DLD1 (cell line): Measurements from ENCODE around the gene WDR46.
"Not testable (repeated sequence)": the region's sequence is repeated elsewhere in the genome, so short reads cannot be mapped to it uniquely, and the experiment has no call there.

Experiments used
- in situ Hi-C: cut with HindIII; loops from 2 replicates; pipeline ENCODE4 v1.10.0; 2017; ENCODE audit warnings: low sequenced_read_pairs

WDR46 gene

GRCh38 chr6:33288141-33288920 is 708 bp downstream of the WDR46 start:
- in situ Hi-C loops: no loop called here

- in situ Hi-C loops: no loop called here
Measured at GRCh38 chr6:33286946-33287914, 1.8 kb downstream of the WDR46 start.

DNA sequence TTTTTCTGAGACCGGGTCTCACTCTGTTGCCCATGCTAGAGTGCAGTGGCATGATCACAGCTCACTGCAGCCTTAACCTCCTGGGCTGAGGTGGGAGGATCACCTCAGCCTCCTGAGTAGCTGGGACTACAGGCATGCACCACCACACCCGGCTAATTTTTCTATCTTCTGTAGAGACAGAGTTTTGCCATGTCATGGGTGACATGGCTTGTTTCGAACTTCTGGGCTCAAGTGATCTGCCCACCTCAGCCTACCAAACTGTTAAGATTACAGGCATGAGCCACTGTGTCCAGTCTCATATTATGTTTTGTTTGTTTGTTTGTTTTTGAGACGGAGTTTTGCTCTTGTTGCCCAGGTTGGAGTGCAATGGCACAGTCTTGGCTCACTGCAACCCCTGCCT is 3.8 kb downstream of the WDR46 start:
- in situ Hi-C loops: not testable (repeated sequence)

DNA sequence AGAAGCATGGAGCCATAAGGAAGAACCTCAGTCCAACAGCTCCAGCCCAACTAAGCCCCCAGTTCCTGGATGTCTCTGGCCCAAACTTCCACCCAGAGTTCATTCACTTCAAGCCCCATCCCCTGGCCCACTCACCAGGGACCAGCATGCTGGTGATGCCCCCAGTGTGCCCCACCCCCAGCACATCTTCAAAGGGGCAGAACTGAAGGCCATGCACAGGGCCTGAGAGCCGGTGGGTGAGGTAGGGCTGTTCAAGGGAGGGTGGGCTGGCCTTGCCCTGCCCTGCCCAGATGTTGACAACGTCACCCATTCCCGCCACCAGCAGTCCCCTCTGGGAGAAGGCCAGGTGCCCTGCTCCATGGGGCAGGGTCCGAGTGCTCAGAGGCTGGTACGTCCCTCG is 8.5 kb downstream of the WDR46 start:
- in situ Hi-C loops: no loop called here

GRCh38 chr6:33279971-33280511 is 9.0 kb downstream of the WDR46 start:
- in situ Hi-C loops: no loop called here

- in situ Hi-C loops: no loop called here
Measured at GRCh38 chr6:33279257-33279695, 9.8 kb downstream of the WDR46 start.

GRCh38 chr6:33278810-33279209 is 10.2 kb downstream of the WDR46 start:
- in situ Hi-C loops: no loop called here

GRCh38 chr6:33278392-33278741 is 10.7 kb downstream of the WDR46 start:
- in situ Hi-C loops: no loop called here

DNA sequence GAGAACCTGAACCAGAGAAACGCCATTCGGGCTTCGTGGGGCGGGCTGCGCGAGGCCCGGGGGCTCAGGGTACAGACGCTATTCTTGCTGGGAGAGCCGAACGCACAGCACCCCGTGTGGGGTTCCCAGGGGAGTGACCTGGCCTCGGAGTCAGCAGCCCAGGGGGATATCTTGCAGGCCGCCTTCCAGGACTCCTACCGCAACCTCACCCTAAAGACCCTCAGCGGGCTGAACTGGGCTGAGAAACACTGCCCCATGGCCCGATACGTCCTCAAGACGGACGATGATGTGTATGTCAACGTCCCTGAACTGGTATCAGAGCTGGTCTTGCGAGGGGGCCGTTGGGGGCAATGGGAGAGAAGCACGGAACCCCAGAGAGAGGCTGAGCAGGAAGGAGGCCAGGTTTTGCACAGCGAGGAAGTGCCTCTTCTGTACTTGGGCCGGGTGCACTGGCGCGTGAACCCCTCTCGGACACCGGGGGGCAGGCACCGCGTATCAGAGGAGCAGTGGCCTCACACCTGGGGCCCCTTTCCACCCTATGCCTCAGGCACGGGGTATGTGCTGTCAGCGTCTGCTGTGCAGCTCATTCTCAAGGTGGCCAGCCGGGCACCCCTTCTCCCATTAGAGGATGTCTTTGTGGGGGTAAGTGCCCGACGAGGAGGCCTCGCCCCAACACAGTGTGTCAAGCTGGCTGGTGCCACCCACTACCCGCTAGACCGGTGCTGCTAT is 11.2 kb downstream of the WDR46 start:
- in situ Hi-C loops: no loop called here

DNA sequence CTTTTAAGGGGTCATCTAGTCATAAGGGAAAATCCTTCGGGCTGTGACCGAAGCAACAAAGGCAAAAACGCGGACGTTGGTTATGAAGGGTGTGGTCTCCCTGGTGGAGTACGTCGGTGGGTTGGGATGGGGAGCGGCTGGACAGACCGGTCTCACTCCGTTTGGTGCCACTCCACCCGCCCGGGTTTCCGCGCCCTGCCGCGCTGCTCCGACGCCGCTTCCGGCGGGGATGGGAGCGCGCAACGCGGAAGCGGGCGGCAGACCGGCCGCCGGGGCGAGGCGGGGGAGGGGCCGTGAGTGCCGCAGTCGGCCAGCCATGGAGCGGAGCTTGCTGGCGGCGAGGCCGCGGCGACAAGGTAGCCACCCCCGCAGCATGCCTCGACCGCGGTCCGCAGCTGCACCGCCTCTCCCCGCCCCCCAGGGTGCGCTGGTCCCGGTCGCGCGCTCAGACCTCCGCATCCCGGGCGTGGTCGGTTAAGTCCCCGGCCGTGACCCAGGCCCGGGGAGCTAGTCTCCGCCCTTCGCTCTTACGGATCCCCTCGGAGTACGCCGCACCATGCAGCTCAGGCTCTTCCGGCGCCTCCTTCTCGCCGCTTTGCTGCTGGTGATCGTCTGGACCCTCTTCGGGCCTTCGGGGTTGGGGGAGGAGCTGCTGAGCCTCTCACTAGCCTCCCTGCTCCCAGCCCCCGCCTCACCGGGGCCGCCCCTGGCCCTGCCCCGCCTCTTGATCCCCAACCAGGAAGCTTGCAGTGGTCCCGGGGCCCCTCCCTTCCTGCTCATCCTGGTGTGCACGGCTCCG is 12.0 kb downstream of the WDR46 start, which contains the start of gene B3GALT4:
TSS of gene B3GALT4 (plus strand) at position 260 of the 799 bp plus-strand sequence. CDS start at position 557, 297 bp downstream.
- in situ Hi-C loops: no loop called here

DNA sequence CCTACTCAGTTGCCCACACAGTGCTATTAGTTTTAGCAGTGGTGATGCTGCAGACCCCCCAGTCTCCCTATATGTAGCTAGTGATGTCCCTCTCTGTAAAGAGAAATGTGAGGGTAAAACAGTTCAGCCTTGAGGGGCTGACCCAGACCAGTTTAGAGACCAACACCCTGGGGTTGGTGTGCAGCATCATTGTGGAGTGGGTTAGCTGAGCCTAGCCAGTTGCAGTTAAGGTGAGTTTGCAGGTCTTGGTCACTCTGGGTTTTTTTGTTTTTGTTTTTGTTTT is 12.5 kb downstream of the WDR46 start:
- in situ Hi-C loops: no loop called here

- in situ Hi-C loops: not testable (repeated sequence)
Measured at GRCh38 chr6:33275795-33276580, 13.1 kb downstream of the WDR46 start.

GRCh38 chr6:33273924-33274902 is 14.8 kb downstream of the WDR46 start:
- in situ Hi-C loops: loop anchor here (25.0 kb wide), 1 partner anchor 137 kb away; no protein-coding TSS in a partner anchor

GRCh38 chr6:33273129-33273923 is 15.7 kb downstream of the WDR46 start:
- in situ Hi-C loops: loop anchor here (25.0 kb wide), 1 partner anchor 136 kb away; no protein-coding TSS in a partner anchor

GRCh38 chr6:33272275-33273128 is 16.5 kb downstream of the WDR46 start:
- in situ Hi-C loops: loop anchor here (25.0 kb wide), 1 partner anchor 135 kb away; no protein-coding TSS in a partner anchor
